HG03571 (cell line): ENCODE data around the gene PAX6.

Experiments
- ATAC-seq: cut with Tn5 transposase; IDR thresholded peaks from one replicate; pipeline ENCODE4 v1.9.1; 2021; ENCODE audit not compliant: unreplicated experiment

The PAX6 gene

DNA sequence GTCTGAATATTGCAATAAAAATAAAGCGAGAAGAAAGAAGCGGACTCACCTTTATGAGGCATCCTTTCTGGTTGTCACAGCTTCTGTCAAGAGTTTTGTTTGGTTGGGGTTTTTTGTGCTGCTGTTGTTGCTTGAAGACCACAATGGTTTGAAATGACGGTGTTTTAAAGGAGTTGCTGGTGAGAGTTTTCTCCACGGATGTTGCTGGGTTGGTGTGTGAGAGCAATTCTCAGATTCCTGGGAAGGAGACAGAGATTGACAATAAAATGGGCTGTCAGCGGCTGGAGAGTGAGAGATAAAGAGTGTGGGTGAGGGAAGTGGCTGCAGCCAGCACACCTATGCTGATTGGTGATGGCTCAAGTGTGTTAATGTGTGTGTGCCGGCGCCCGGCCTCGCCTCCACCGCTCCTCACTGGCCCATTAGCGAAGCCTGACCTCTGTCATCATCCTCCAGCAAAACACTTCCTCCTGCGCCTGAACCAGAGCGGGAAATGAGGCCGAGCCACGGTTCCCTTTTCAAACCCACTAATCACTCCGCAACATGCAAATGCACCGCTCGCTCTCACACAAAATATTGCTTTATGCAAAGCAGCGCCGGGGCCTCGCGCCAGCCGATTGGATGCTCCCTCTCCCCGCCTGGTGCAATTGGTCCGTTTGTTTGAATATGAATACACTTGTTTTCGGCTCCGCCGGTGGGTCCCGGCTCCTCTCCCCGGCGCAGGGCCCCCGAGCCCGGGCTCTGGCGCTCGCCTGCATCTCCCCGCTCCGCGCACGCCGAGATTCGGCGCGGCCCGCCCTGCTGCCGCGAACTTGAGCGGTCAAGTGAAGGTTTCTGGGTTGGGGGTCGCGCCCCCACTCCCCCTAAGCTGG, at the start of gene PAX6:
TSS of gene PAX6 (minus strand) at position 544 of the 869 bp plus-strand sequence. CDS start 4,911 bp downstream, outside the sequence.
- ATAC-seq, result peak; percentile 40

DNA sequence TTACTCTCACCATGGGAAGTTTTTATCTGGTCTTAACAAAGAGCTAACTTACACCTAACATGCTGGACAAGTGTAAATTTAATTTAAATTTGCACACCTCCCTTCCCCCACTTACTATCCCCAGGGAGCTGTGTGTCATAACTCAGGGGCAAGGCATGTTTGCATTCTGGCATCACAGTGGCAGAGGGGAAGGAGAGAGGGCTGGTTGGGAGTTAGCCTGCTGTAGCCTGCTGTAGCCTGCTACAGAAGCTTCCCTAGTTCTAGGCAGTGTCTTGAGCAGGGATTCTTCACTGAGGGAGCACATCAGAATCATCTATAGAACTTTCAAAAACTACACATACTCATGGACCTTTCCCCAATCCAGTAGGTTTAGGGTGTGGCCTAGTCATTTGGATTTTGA, 49.3 kb upstream of the PAX6 start:
- no peak for ATAC-seq

DNA sequence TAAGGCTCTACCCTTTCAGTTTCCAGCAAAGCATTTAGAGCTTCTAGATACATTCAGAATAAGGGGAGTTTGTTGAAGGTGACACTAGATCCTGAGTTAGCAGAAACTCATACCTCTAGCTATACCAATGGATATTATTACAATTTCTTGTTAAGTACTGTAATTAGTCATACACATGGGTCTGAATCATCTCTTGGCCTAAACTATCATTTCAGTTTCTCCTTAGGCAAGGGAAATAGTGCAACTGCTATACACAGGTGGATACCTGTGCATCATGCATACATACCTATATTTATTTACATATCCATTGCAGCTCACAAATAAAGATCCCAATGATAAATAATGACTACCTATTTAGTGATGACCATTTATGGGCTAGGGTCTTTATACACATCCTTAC, 45.1 kb upstream of the PAX6 start:
- ATAC-seq, result no peak

DNA sequence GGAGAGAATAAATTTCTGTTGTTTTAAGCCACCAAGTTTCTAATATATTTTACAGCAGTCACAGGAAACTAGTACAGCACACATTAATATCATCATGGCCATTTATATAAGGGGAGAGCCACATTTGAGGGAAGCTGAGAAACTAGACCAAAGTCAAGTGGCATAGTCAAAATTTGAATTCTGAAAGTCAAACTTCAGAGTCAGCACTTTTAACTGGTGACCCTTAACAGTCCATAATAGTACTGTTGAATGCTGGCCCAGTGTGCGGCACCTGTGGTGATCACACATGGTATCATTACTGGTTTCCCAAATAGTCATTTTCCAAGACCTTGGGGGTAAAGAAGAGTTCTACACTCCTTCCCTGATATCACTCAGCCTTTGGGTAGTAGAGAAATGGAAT, 44.3 kb upstream of the PAX6 start:
- ATAC-seq, result no peak

DNA sequence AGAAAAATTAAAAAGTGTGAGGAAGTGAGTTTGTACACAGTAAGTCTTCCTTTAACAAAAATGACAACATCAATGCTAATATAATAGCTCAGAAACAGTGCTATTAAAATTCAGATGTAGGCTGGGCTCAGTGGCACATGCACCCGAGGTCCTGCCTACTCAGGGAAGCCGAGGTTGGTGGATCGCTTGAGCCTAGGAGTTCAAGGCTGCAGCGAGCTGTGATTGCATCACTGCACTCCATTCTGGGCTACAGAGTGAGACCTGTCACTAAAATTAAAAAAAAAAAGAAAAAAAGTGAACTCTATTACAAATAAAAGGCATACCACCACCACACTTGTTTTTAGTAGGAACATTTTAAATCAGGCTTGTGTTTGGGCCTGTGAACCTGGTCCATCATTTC, 39.2 kb upstream of the PAX6 start:
- ATAC-seq, result no peak

DNA sequence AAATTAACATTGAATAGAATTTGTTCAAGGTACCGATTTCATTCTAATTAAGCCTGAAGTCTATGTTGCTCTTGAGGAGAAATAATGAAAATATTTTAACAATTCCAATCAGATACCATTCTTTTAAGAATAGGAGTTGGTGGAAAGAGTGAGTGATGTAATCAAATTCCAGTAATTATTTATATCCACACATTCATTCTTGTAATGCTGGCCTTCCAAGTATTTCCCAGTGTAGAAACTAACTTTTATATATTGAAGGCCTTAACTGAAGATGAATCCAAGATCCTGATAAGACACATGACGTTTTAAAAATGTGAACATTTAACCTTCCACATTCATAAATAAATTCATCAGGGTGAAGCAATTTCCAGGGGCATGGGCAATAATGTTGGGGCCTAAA, 36.6 kb upstream of the PAX6 start:
- ATAC-seq, result no peak

DNA sequence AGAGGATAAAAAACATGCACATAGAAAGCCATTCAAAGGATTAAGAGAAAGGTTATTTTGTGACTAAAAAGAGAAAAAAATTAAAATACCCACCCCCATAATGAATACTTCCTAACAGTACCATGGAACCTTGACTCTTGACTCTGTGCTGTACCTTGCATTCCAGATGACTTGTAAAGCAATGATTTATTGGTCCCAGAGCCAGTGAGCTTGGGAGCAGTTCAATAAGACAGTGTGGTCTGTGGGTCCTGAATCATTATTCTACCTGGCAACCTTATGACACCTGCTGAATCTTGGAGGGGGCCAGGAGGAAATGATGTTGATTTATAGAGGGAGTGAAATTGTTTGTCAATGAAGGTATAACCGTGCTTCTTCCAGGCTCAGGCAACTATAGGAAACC, 34.2 kb upstream of the PAX6 start:
- ATAC-seq, result no peak

DNA sequence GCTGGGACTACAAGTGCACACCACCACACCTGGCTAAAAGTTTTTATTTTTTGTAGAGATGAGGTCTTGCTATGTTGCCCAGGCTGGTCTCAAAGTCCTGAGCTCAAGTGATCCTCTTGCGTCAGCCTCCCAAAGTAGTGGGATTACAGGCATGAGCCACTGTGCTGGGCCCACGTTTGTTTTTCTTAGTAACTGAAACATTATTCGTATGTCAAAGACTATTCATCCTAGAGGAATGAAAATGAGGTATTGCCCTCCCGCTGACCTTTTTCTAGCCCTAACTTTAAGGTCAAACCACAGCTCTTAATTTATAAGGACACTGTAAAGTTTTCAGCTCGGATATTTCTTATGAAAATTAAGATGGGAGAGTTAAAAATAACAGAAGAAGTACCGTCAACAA, 33.2 kb upstream of the PAX6 start:
- no peak for ATAC-seq

DNA sequence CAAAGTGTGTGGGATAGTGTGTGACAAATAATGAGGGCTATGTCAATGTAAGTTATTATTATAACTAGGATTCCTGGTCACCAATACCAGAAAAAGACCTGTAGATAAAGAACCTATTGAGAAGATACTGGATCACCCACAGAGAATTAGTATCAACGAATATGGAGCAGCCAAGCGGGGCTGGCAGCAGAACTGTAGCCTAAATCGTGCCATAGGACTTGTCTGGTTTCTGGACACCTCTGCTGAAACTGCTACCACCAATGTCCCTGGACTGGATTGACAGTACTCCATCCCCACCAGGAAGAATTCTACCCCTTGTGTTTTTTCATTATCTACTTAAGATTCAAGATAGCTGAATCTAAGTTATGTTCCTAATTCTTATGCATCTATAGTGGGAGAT, 30.3 kb upstream of the PAX6 start:
- no peak for ATAC-seq

DNA sequence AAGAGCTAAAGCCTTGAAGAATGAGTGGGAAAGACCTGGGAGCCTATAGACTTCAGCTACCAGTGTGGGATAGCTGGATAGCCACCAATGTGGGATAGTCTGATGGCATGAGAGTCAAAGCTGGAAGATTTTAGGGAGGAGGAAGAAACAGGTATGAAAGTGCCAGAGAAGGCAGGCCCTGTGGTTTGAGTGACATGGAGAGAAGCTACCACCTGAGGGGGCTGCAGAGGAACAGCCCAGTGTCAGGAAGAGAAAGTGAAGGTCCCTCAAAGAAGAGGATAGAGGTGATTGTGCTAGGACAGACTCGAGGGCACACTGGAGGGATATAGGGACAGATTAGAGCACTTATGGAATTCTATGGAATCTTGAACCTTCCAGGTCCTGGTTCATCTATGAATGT, 23.1 kb upstream of the PAX6 start:
- ATAC-seq, result no peak

DNA sequence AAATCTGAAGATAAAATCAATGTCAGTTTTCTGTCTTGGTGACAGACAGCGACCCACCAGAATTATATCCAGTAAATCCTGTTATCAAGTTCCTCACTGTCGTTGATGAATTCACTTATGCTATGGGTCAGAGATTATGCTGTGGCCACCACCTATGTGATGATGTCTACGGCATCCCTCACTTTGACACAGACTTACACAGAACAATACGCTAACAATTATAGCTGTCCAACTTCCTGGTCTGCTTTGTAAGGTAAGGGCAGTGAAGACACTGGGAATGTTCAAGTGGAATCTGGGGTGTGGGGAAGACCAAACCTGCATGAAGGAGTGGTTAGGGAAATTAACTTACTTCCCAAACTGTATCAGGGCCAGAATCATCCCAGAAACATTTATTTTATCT, 19.3 kb upstream of the PAX6 start:
- no peak for ATAC-seq

DNA sequence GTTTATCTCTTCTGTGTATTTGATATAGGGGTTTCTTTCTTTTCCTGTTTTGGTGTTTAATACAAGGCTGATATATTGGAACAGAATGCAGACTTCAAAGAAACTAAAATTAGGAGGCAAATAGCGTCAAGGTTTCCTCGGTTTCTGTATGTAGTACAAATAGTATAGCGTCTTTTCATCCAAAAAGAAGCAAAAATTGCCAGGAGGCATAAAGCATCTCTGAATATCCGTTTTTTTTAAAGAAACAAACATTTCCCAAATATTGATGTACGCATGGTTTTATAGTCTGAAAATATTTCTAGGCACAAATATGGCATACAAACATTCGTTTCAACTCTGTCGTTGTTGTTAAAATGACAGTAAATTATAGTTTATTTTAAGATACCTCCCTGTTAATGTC, 17.1 kb upstream of the PAX6 start:
- ATAC-seq, result no peak

DNA sequence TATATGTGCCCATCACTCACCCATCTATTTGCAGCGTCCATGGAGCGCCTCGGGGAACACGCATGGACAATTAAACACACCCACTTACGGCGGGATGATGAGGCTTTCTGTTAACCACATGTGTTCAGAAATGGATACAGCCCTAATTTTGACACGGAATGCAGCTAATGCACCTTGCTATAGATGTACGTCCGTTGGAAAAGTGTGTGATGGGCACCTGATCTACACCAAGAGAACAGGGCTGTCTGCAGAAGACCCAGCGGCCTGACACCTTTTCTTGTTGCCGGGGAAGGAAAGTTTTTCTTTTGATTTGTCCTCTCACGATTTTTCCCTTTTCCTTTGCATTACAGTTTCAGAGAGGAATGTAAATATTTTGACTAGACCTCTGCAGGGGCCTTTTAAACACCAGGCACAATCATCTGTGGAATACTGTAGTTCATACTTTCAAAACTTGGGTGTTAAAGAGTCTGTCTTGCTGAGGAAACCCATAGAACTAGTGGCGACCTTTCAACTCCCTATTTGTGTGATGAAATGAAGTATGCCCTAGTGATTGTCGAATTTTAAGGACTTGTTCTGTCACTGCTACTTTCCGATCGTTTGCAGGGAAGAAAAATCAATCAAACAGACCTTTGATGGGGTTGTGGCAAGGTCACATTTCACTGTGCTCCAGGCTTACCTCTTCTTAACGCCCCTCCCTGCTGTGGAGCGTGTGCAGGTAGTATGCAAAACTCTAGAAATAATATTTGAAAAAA, 16.5 kb upstream of the PAX6 start:
- ATAC-seq, result no peak

DNA sequence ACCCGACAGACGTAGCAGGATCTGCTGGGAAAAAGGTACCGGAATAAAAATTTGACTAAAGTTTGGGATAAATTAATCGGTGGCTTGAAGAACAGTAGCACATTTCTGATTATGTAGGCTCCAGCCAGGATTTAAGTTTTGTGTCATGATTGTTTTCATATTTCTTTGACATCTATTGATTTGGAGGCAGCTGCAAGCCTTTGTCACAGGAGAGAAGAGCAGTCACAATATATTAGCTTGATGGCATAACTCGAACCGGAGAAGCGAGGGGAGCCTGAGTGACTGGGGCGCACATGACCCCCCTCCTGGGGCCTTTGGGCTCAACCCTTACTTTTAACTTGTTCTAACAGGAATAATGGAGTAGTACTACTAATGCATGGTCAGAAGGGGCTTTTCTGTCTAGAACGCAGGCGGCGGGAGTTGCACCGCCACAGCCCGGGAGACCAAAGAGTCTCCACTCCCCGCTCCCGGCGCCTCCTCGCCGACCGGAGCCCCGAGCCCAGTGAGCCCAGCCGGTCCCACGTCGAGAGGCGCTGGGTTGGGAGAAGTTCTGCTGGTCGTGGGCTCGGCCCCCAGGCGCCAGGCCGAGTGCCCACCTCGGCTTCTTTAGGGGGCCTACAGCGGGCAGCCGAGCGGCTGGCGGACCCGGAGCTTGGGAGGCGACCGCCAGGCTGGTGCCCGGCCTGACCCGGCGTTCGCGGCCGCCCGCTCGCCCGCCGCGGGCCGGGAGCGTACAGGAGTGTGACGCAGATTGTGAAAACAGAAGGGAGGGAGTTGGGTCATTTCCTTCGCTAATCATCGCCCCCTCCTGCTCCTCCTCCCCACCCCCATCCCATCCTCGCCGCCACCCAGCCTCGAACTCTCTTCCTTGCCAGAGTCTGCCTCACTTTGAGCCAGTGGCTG, 15.7 kb upstream of the PAX6 start:
- no peak for ATAC-seq

DNA sequence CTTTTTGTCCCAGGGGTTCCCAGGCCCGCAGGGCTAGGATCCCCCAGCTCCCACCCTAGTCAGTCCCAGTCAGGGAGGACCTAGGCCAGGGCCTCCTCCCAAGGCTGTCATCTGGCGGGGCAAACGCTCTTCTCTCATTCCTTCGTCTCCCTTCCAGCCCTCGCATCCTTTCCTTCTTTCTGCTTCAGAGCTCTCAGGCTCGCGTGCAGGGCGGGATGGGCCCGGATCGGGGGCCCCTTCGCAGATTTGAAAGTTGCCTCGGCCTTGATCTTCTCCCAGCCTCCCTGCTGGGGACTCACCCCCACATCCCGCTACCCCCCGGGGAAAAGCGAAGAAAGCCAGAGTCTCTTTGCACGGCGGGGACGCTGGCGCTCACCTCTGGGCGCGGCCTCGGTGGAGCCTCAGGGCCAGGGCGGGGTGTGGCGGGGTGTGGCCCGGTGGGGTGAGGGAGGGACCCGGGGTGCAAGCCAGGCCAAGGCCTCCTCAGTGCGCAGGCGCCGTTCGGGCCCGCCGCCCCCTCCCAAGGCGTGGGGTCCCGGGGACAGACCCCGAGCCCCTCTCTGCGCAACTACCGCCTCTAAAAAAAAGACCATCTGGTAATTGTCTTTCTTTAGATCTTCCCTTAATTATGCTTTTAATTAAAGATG, 14.8 kb upstream of the PAX6 start:
- no peak for ATAC-seq

DNA sequence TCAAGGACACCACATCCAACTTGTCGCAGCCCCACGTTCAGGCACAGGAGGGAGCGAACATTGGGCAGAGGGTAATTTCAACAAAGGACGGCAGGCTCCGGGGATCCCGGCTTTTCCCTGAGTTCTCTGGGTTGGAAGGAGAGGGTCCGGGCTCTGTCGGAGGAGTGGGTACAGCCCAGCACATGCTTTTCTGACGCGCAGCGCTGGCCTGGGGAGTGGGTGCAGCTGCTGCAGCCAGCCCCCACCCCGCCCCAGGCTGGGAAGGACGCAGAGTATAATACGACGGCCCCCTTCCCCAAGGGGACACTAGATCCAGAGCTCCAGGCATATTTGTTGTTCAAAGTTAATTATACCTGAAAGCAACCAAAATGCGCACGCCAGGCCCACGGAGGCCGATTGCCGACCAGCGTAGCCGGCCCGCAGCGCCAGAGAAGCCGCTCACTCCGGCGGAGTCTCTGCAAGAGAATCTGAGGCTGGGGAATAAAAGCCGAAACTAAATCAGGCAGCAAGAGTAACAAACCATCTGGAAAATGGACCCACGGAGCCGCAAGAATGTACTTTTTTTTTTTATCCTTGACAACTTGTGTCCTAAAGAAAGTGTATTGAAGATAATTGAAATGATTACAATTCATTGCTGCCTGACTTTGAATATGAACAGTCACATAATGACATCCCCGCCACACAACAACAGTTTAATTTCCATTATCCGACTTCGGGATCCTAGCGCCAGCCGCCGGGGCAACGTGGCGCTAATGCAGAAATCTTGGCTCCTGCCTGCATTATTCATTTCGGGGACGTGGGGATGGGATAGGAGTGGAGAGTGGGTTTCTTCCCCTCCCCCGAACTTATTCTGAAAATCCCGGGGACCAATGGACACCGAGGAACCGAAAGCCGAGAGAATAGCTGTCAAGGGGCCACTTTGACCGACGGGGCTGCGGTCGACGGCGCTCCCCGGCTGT, 14.0 kb upstream of the PAX6 start:
- ATAC-seq, result no peak

DNA sequence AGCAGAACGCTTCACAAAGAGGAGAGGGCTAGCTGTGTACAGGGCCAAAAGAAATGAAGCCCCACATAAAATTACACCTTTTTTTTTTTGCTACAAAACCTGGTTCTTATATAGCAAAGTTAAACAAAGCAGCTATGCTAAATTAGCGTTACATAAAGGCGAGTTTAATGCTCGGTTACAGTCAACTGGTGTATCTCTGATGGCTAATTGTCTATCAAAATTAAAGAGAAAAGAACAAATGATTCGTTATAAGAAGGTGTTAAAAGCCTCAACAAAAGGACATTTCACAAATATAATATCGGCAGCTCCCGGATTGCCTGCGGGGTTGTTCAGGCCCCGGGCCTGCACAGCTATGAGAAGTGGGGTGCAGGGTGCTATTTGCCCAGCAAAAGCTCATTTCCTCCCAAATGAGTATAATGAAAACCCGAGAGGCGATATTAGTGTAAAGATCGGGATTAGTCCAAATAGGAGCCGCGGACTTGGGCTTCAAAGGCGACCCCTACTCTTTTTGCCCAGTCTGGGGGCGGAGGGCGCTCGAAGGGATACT, 13.3 kb upstream of the PAX6 start:
- no peak for ATAC-seq

DNA sequence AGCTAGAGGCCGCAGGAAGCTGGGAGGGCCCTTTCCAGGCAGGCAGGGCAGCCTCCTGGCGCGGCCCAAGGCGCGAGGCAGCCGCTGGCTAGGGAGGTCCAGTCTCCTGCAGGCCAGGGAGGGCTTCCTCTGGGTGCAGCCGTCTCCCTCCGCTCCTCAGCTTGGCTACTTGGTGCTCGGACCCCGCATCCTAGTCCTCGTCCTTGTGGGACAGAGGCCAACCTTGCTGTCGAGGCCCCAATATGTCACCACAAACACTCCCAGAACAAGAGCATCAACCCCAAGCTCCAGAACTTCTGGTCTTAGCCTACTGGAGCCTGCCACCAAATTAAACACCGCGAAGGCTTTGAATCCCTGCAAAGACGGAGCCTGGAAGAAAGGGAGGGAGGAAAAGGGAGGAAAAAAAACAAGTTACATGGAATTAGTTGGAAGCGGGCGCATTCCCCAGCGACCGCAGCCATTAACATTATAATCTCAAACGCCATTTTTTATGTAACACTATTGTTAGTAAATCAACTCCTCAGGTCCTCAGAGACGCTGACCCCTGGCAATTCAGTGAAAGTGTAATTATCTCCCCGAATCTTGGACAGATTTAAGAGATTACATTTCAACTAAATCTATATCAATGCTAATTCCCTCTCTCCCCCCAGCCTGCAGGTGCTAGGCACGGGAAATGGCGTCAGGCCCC, 12.7 kb upstream of the PAX6 start:
- no peak for ATAC-seq
